IPS-18c (cell line): ENCODE measurements around the gene KRTAP4-11.
"Not testable (repeated sequence)": the region's sequence is repeated elsewhere in the genome, so short reads cannot be mapped to it uniquely, and the experiment has no call there.

Experiments used
- H3K4me3 ChIP-seq: 2 replicates; pipeline ENCODE4 v1.7.0; 2013; ENCODE audit warnings: low read depth, mild to moderate bottlenecking, low read length, moderate library complexity; ENCODE audit not compliant: insufficient read depth
- H3K9me3 ChIP-seq: one replicate; pipeline ENCODE4 v1.6.1; 2013; ENCODE audit warnings: mild to moderate bottlenecking, low read length, moderate library complexity; ENCODE audit not compliant: control insufficient read depth, insufficient read depth

KRTAP4-11 gene

GRCh38 chr17:41117846-41118386 is at the start of gene KRTAP4-11:
TSS of gene KRTAP4-11 (minus strand) at chr17:41118373. CDS start at chr17:41118315, 58 bp downstream.
- not testable (repeated sequence) for H3K9me3 ChIP-seq, H3K4me3 ChIP-seq

- no peaks in the 10 kb centered on the region for H3K9me3 ChIP-seq
- H3K4me3 ChIP-seq: no peak overlapping the region
These were observed 49.4 kb upstream of the KRTAP4-11 start for GRCh38 chr17:41167561-41167960.

- H3K4me3 ChIP-seq: no peak overlapping the region
These were observed 45.7 kb upstream of the KRTAP4-11 start for GRCh38 chr17:41163828-41164227.

GRCh38 chr17:41160648-41161047 is 42.5 kb upstream of the KRTAP4-11 start, which contains the start of gene KRTAP4-4:
TSS of gene KRTAP4-4 (minus strand) at chr17:41160748. CDS start at chr17:41160691, 57 bp downstream.
- H3K4me3 ChIP-seq: no peak within 1 kb of the TSS

More at GRCh38 chr17:41163828-41164227, 45.7 kb upstream of the KRTAP4-11 start:
- H3K9me3 ChIP-seq: no peaks in the 10 kb centered on the region

GRCh38 chr17:41160190-41160589 is 42.0 kb upstream of the KRTAP4-11 start:
- H3K9me3 ChIP-seq, H3K4me3 ChIP-seq: not testable (repeated sequence)

More at GRCh38 chr17:41160648-41161047, 42.5 kb upstream of the KRTAP4-11 start, which contains the start of gene KRTAP4-4:
- no peaks in the 10 kb centered on the region for H3K9me3 ChIP-seq

GRCh38 chr17:41153856-41154255 is 35.7 kb upstream of the KRTAP4-11 start:
- no peaks in the 10 kb centered on the region for H3K9me3 ChIP-seq
- no peak overlapping the region for H3K4me3 ChIP-seq

GRCh38 chr17:41151525-41151924 is 33.4 kb upstream of the KRTAP4-11 start:
- H3K4me3 ChIP-seq: no peak overlapping the region
- no peaks in the 10 kb centered on the region for H3K9me3 ChIP-seq

GRCh38 chr17:41150026-41150425 is 31.9 kb upstream of the KRTAP4-11 start:
- H3K4me3 ChIP-seq: no peak overlapping the region
- H3K9me3 ChIP-seq: no peaks in the 10 kb centered on the region

- H3K4me3 ChIP-seq: no peak within 1 kb of the TSS
- H3K9me3 ChIP-seq: no peaks in the 10 kb centered on the region
These were observed 31.4 kb upstream of the KRTAP4-11 start, which contains the start of gene KRTAP4-5 for GRCh38 chr17:41149652-41149985. TSS of gene KRTAP4-5 (minus strand) at chr17:41149825. CDS start at chr17:41149767, 58 bp downstream.

GRCh38 chr17:41148971-41149651 is 30.9 kb upstream of the KRTAP4-11 start:
- not testable (repeated sequence) for H3K9me3 ChIP-seq, H3K4me3 ChIP-seq

- H3K9me3 ChIP-seq: no peaks in the 10 kb centered on the region
- no peak overlapping the region for H3K4me3 ChIP-seq
These were observed 29.5 kb upstream of the KRTAP4-11 start for GRCh38 chr17:41147531-41148204.

- Histone ChIP-seq H3K4me3 (no peak overlapping the region), H3K9me3 (peaks cover 2% of the 10 kb centered on the region)
These were observed 27.1 kb upstream of the KRTAP4-11 start for GRCh38 chr17:41145261-41145660.

- Histone ChIP-seq H3K9me3 (peaks cover 5% of the 10 kb centered on the region), H3K4me3 (no peak overlapping the region)
These were observed 26.7 kb upstream of the KRTAP4-11 start for GRCh38 chr17:41144846-41145245.

GRCh38 chr17:41141361-41141760 is 23.2 kb upstream of the KRTAP4-11 start:
- H3K4me3 ChIP-seq: no peak overlapping the region
- H3K9me3 ChIP-seq: peaks cover 5% of the 10 kb centered on the region

GRCh38 chr17:41140360-41141131 is 22.4 kb upstream of the KRTAP4-11 start, which contains the start of gene KRTAP4-6:
TSS of gene KRTAP4-6 (minus strand) at chr17:41140544. CDS start at chr17:41140487, 57 bp downstream.
- Histone ChIP-seq H3K9me3 (peaks cover 5% of the 10 kb centered on the region), H3K4me3 (no peak within 1 kb of the TSS)

- H3K9me3 ChIP-seq: not testable (repeated sequence)
These were observed 21.7 kb upstream of the KRTAP4-11 start for GRCh38 chr17:41139865-41140264.

More at GRCh38 chr17:41139865-41140264, 21.7 kb upstream of the KRTAP4-11 start:
- H3K4me3 ChIP-seq: not testable (repeated sequence)
